ENCODE data around the gene SCGB3A1.

SCGB3A1 gene

GRCh38 chr5:180595046-180595379 is 3.7 kb upstream of the SCGB3A1 start:
- TF ChIP-seq MAX (IDR thresholded peaks at IDR 0.05) (no peak), CEBPB (IDR thresholded peaks at IDR 0.05) (no peak), ZBTB7A (IDR thresholded peaks at IDR 0.05; ENCODE audit: low read depth) (no peak), RAD21 (IDR thresholded peaks at IDR 0.05; ENCODE audit: low read depth) (no peak), NFIC (IDR thresholded peaks at IDR 0.05) (no peak), TAF1 (IDR thresholded peaks at IDR 0.05; ENCODE audit: low read depth) (no peak), TCF12 (IDR thresholded peaks at IDR 0.05; ENCODE audit: low read depth) (no peak), TEAD4 (IDR thresholded peaks at IDR 0.05) (no peak), FOXM1 (IDR thresholded peaks at IDR 0.05; ENCODE audit: borderline replicate concordance, low read depth) (no peak), EGR1 (IDR thresholded peaks at IDR 0.05) (no peak), USF1 (IDR thresholded peaks at IDR 0.05) (no peak), EP300 (IDR thresholded peaks at IDR 0.05; ENCODE audit: borderline replicate concordance) (no peak), CREB1 (IDR thresholded peaks at IDR 0.05; ENCODE audit: low read depth) (no peak), REST (IDR thresholded peaks at IDR 0.05; ENCODE audit: low read depth) (no peak), YY1 (IDR thresholded peaks at IDR 0.05; ENCODE audit: low read depth) (no peak)

GRCh38 chr5:180594311-180595045 is 3.2 kb upstream of the SCGB3A1 start:
- TF ChIP-seq TAF1 (IDR thresholded peaks at IDR 0.05; ENCODE audit: low read depth): no peak
- TF ChIP-seq NFIC (IDR thresholded peaks at IDR 0.05): no peak
- no peak for TF ChIP-seq CEBPB (IDR thresholded peaks at IDR 0.05)
- TF ChIP-seq REST (IDR thresholded peaks at IDR 0.05; ENCODE audit: low read depth): no peak
- no peak for TF ChIP-seq CREB1 (IDR thresholded peaks at IDR 0.05; ENCODE audit: low read depth)
- TF ChIP-seq YY1 (IDR thresholded peaks at IDR 0.05; ENCODE audit: low read depth): no peak
- no peak for TF ChIP-seq TEAD4 (IDR thresholded peaks at IDR 0.05)
- no peak for TF ChIP-seq MAX (IDR thresholded peaks at IDR 0.05)
- no peak for TF ChIP-seq EGR1 (IDR thresholded peaks at IDR 0.05)
- no peak for TF ChIP-seq RAD21 (IDR thresholded peaks at IDR 0.05; ENCODE audit: low read depth)
- no peak for TF ChIP-seq EP300 (IDR thresholded peaks at IDR 0.05; ENCODE audit: borderline replicate concordance)

- no peak for TF ChIP-seq MAX (IDR thresholded peaks at IDR 0.05)
- TF ChIP-seq YY1 (IDR thresholded peaks at IDR 0.05; ENCODE audit: low read depth): no peak
- no peak for TF ChIP-seq EGR1 (IDR thresholded peaks at IDR 0.05)
Measured at GRCh38 chr5:180593446-180594206, 2.3 kb upstream of the SCGB3A1 start.

- TF ChIP-seq TCF12 (IDR thresholded peaks at IDR 0.05; ENCODE audit: low read depth): no peak
- no peak for TF ChIP-seq MAX (IDR thresholded peaks at IDR 0.05)
- no peak for TF ChIP-seq CEBPB (IDR thresholded peaks at IDR 0.05)
- no peak for TF ChIP-seq TEAD4 (IDR thresholded peaks at IDR 0.05)
- TF ChIP-seq FOXM1 (IDR thresholded peaks at IDR 0.05; ENCODE audit: borderline replicate concordance, low read depth): no peak
- no peak for TF ChIP-seq CREB1 (IDR thresholded peaks at IDR 0.05; ENCODE audit: low read depth)
- TF ChIP-seq EGR1 (IDR thresholded peaks at IDR 0.05): no peak
- TF ChIP-seq TAF1 (IDR thresholded peaks at IDR 0.05; ENCODE audit: low read depth): no peak
- TF ChIP-seq USF1 (IDR thresholded peaks at IDR 0.05): no peak
- TF ChIP-seq REST (IDR thresholded peaks at IDR 0.05; ENCODE audit: low read depth): no peak
- no peak for TF ChIP-seq EP300 (IDR thresholded peaks at IDR 0.05; ENCODE audit: borderline replicate concordance)
- no peak for TF ChIP-seq ZBTB7A (IDR thresholded peaks at IDR 0.05; ENCODE audit: low read depth)
- TF ChIP-seq YY1 (IDR thresholded peaks at IDR 0.05; ENCODE audit: low read depth): no peak
- TF ChIP-seq NFIC (IDR thresholded peaks at IDR 0.05): no peak
- TF ChIP-seq RAD21 (IDR thresholded peaks at IDR 0.05; ENCODE audit: low read depth): no peak
Measured at GRCh38 chr5:180592176-180592575, 877 bp upstream of the SCGB3A1 start.

Measured in Ishikawa (cell line).